Measurements from ENCODE around the gene CEBPB. TPM values are rescaled to one million over a fixed set of nuclear protein-coding genes. Genes with fewer than 3 reads are reported as not detected.

CEBPB gene
- total and polyA plus RNA-seq, 2 experiments from 2014 or later = 22.0 to 22.9 TPM

DNA sequence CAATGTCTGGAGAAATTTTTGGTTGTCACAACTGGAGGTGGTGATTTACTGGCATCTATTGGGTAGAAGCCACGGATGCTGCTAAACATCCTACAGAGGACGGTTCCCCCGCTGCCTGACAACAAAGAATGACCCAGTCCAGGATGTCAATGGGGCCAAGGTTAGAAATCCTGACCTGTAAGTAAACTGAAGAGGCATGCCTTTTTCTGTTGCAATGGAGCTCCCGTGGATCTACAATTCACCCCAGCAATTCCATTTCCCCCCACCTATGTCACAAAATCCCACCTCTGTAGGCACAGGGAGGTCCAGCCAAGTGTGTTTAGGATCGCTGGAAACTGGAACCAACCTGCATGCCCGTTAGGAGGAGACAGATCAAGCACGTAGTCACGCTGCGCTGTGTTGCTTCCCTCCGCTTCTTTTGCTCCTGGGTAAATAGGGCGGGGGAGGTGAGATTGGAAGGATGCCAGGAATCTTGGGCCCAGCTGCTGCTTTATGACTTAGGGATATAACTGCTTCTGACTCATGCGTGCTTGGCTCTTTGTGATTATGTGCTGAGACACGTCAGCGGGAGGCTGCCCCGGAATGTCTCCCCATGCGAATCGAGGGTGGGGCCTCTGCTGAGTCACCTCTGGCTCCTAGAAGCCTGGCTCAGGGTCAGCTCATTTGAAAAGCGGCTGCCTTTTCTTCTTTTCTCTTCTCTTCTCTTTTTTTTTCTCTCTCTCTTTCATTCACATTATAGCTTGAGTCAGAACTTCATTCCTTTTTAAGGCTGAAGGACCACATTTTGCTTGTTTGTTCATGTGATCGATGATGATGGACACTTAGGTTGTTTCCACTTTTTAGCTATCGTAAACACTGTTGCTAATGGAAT is 24.7 kb upstream of the CEBPB start:
- Histone ChIP-seq H3K27ac (peak overlapping the region; percentile 79), H3K27me3 (no peaks in the 10 kb centered on the region), H3K9me3 (ENCODE audit: low read depth) (no peaks in the 10 kb centered on the region), H3K4me3 (no peak overlapping the region), H3K4me1 (ENCODE audit: low read depth) (peaks cover 7% of the 10 kb centered on the region), H3K36me3 (no peaks in the 10 kb centered on the region)
- peak; percentile 2 for TF ChIP-seq CTCF (IDR thresholded peaks at IDR 0.05; ENCODE audit: low read depth, low read length)
- DNase-seq (ENCODE audit: low read depth in 1 of 2, low spot score in 1 of 2) = peak; percentile 87 to 100

DNA sequence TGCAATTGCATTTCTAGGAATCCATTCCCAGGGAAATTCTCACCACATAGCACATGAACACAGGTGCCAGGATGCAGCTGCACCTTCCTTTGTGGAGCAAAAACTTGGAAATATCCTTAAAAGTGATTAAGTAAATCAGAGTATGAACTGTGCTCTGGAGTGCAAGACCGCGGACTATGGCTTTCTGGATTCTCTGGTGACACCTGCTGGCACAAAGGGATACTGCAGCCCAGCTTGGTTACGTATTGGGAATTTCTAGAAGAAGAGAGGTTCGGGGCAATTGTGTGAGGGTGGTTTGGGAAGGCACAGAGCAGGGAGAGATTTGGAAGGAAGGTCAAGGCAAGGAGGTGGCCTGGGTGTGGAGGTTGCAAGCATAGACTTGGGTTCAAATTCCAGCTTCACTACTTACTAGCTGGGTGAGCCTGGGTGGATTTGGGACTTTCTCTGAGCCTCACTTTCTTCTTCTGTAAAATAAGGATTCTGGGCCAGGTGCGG is 21.3 kb upstream of the CEBPB start:
- TF ChIP-seq CTCF (IDR thresholded peaks at IDR 0.05; ENCODE audit: low read depth, low read length) = peak; percentile 98

GRCh38 chr20:50170549-50171220 is 19.9 kb upstream of the CEBPB start:
- no peak overlapping the region for H3K27ac ChIP-seq

More for the DNA sequence above, 21.3 kb upstream of the CEBPB start:
- Histone ChIP-seq H3K4me3 (no peak overlapping the region), H3K9me3 (ENCODE audit: low read depth) (no peaks in the 10 kb centered on the region), H3K36me3 (no peaks in the 10 kb centered on the region), H3K4me1 (ENCODE audit: low read depth) (peaks cover 15% of the 10 kb centered on the region), H3K27me3 (no peaks in the 10 kb centered on the region), H3K27ac (no peak overlapping the region)
- peak; percentile 80 to 83 for DNase-seq (ENCODE audit: low read depth in 1 of 2, low spot score in 1 of 2)

DNA sequence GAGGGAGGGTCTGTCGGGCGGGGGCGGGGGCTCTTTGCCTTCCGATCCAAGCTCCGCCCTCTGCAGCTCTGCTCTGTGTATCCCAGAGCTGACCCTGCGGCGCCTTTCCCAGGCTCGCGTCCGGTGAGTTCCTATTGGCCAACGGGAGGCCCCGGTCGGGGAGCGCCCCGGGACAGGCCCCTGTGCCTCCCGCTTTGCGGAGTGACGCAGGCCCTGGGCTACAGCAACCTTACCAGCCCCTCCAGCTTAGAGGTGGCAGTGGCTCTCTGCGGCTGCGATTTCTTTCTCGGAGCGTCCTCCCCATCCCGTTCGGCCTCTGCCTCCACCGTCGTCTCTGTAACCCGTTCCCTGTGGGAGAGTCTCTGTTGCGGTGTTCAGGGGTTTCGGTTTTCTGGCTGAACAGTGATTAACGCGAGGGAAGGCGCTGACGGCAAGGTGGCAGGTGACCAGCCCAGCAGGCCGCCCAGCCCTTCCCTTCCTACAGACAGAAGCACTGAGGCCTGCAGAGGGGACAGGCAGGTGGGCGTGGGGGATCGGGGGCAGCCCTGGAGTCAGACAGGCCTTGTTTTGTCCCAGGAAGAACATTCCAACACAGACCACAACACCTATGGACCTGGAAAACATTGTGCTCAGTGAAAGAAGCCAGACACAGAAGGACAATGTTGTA is 18.1 kb upstream of the CEBPB start:
- peaks cover 8% of the 10 kb centered on the region for H3K4me1 ChIP-seq (ENCODE audit: low read depth)
- no peaks in the 10 kb centered on the region for H3K9me3 ChIP-seq (ENCODE audit: low read depth)
- no peak for TF ChIP-seq CTCF (IDR thresholded peaks at IDR 0.05; ENCODE audit: low read depth, low read length)
- H3K4me3 ChIP-seq = peak overlapping the region; percentile 38
- no peaks in the 10 kb centered on the region for H3K27me3 ChIP-seq
- DNase-seq (ENCODE audit: low read depth in 1 of 2, low spot score in 1 of 2) = peak; percentile 83 to 91
- H3K27ac ChIP-seq = peak overlapping the region; percentile 91
- H3K36me3 ChIP-seq = no peaks in the 10 kb centered on the region

More at GRCh38 chr20:50170549-50171220, 19.9 kb upstream of the CEBPB start:
- TF ChIP-seq CTCF (IDR thresholded peaks at IDR 0.05; ENCODE audit: low read depth, low read length) = no peak
- no peaks in the 10 kb centered on the region for H3K36me3 ChIP-seq
- no peaks in the 10 kb centered on the region for H3K9me3 ChIP-seq (ENCODE audit: low read depth)
- H3K4me3 ChIP-seq = no peak overlapping the region
- no peak for DNase-seq (ENCODE audit: low read depth in 1 of 2, low spot score in 1 of 2)
- H3K4me1 ChIP-seq (ENCODE audit: low read depth) = peaks cover 15% of the 10 kb centered on the region
- no peaks in the 10 kb centered on the region for H3K27me3 ChIP-seq

DNA sequence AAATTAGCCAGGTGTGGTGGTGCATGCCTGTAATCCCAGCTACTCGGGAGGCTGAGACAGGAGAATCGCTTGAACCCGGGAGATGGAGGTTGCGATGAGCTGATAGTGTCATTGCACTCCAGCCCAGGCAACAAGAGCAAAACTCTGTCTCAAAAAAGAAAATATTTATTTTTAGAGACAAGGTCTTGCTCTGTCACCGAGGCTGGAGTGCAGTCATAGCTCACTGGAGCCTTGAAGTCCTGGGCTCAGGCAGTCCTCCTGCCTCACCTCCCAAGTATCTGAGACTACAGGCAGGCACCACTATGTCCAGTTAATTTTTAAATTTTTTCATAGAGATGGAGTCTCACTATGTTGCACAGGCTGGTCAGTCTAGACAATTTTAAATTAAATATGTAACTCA is 16.2 kb upstream of the CEBPB start:
- no peaks in the 10 kb centered on the region for H3K27me3 ChIP-seq
- TF ChIP-seq CTCF (IDR thresholded peaks at IDR 0.05; ENCODE audit: low read depth, low read length) = no peak

More for the DNA sequence above, 16.2 kb upstream of the CEBPB start:
- H3K36me3 ChIP-seq = no peaks in the 10 kb centered on the region
- H3K27ac ChIP-seq = no peak overlapping the region
- no peak for DNase-seq (ENCODE audit: low read depth in 1 of 2, low spot score in 1 of 2)
- H3K4me3 ChIP-seq = no peak overlapping the region
- no peaks in the 10 kb centered on the region for H3K9me3 ChIP-seq (ENCODE audit: low read depth)
- peaks cover 8% of the 10 kb centered on the region for H3K4me1 ChIP-seq (ENCODE audit: low read depth)
